Metanephros (tissue), 2 donors: ENCODE results near the gene SGPL1. TPM values are rescaled to one million over a fixed set of nuclear protein-coding genes. Genes with fewer than 3 reads are reported as not detected.

Experiments used
- small RNA-seq: library from RNA; depleted of rRNA; stranded (forward); fragments of <200 nt; gene quantifications from one replicate; pipeline ENCODE3, GENCODE V24; 2014; ENCODE audit warnings: low replicate concordance
- total RNA-seq: library from RNA; depleted of rRNA; stranded (reverse); fragments of >200 nt; gene quantifications from one replicate; pipeline ENCODE4 v1.2.3, GENCODE V29; 2014

The SGPL1 gene, protein sequence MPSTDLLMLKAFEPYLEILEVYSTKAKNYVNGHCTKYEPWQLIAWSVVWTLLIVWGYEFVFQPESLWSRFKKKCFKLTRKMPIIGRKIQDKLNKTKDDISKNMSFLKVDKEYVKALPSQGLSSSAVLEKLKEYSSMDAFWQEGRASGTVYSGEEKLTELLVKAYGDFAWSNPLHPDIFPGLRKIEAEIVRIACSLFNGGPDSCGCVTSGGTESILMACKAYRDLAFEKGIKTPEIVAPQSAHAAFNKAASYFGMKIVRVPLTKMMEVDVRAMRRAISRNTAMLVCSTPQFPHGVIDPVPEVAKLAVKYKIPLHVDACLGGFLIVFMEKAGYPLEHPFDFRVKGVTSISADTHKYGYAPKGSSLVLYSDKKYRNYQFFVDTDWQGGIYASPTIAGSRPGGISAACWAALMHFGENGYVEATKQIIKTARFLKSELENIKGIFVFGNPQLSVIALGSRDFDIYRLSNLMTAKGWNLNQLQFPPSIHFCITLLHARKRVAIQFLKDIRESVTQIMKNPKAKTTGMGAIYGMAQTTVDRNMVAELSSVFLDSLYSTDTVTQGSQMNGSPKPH
- 70.1 TPM for total RNA-seq

DNA sequence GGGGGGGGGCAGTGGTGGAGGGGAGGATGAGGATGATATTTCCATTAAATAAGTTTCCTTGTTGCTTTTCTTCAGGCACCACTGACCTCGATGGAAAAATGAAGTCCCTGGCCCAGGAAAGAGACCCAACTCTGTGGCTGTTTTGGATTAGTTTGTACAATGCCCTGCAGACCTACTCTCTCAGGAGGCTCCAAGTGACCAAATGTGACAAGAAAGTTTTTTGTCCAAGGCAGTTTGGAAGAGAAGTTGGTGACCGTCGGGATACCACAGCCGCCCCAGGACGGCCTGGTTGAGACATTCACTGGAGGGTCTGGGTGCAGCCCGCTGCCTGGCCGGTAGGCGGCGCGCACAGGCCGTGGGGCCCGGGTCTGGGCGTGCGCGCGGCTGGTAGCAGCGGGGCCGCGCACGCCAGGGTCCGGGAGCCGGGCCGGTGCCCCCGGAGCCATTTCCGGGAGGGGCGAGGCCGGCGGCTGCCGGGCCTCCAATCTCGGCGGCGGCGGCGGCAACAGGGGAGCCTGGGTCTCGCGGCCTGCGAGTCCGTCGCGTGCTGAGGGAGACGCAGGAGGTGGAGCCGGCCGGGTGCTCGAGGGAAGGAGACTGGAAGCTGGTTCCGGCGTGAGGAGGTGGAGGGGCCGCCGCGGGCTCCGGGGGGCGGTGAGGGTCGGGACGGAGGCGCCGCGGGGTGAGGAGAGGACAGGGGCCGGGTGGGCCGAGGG, at the start of gene SGPL1:
TSS of gene SGPL1 (plus strand) at position 445 of the 716 bp plus-strand sequence. CDS start 906 bp downstream, outside the sequence.

DNA sequence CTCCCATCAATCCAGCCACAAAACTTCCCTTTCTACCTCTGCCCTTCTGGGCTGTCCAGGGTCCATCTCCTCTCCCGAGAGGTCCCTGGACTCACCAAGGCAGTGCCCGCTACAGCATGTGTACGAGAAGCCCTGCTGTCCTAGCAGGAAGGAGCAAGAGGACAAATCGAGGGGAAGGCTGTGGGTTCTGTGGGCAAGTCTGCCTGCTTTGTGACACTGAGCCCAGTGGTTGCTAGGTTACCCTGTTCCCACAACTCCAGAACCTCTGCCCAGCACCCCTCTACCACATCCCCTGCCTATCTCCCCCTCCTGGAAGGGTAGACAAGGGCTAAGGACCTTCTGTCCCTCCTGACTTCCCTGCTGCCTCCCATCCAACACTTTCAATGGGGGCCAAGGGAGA, 30.6 kb upstream of the SGPL1 start, which contains the start of gene TBATA:
TSS of gene TBATA (minus strand) at position 188 of the 400 bp plus-strand sequence. CDS start 1,998 bp downstream, outside the sequence.

DNA sequence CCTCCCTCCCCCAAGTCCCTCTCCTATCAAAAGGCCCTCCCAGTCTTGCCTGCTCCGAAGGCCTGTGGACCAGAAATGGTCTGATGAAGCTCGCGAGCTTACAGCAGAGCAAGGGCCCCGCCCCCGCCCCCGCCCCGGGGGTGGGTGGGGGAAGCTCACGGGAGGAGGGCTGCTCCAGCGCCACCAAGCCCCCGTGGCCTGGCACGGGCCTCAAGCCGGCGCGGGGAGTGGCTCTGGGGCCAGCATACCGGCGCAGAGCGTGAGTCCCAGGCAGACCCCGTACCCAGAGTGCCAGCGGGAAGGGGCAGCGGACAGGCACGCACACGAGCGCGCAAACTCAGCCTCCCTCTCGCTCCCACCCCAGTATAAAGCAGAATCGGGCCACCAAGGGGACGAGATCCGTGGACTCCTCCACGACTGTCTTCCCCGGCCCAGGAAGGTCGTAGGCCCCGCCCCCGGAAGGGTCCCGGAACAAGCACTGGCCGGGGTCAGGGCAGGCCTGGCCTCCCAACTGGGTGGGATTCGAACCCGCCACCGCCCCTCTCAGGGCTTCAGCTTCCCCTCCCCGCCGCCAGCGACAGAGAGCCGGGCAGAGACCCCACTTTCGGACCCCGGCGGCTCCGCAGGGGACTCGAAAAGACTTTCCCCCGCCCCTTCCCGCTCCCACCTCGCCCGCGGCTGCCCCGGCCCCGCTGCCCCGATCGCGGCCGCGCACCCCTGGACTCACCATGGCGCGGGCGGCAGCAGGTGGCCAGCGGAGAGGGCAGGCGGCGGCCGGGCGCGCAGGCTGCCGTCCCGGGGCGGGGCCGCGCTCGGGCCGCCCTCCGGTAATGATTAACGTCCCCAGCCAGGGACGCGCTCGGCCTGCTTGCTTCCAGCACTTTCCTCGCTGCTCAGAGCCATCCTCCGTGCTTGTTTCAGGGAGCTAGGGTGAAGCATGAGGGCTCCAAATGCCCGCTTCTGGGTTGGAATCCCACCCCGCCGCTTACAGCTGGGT, 72.4 kb downstream of the SGPL1 start, which contains the start of gene PCBD1:
TSS of gene PCBD1 (minus strand) at position 762 of the 997 bp plus-strand sequence. CDS start at position 730, 32 bp downstream.

Small RNA genes within 50 kb of the gene (small RNA-seq; reads per million reads assigned to genes)
- not detected for gene RPS26P40

Other genes with a start within 250 kb of the SGPL1 start
- 2.0 TPM for gene PRF1, start 213.2 kb upstream of the SGPL1 start, total RNA-seq
- 4.0 TPM for gene ADAMTS14, start 143.4 kb upstream of the SGPL1 start, total RNA-seq
- not detected for gene TBATA, start 30.6 kb upstream of the SGPL1 start, total RNA-seq
- 71.8 TPM for gene PCBD1, start 72.6 kb downstream of the SGPL1 start, total RNA-seq